Stomach (tissue), 4 donors: ENCODE measurements around the gene JTB.

Source experiments
- EP300 ChIP-seq: sonication (generic); formaldehyde crosslinking; IDR thresholded peaks from one replicate; pipeline ENCODE4 v1.6.1; 2017; ENCODE audit warnings: antibody characterized with exemption
- POLR2A ChIP-seq, 4 donors: fragments of 450-650 bp; IDR thresholded peaks; one replicate each; pipeline ENCODE4 v1.6.1; 2016; ENCODE audit warnings: antibody characterized with exemption in 4 of 4, control low read depth in 2 of 4, mild to moderate bottlenecking in 1 of 4, moderate library complexity in 1 of 4
- POLR2AphosphoS5 ChIP-seq, 3 donors: sonication (generic); formaldehyde crosslinking; IDR thresholded peaks; one replicate each; pipeline ENCODE4 v1.6.1; 2016; ENCODE audit warnings: antibody characterized with exemption in 3 of 3
- TF ChIP-seq, protein P1 (sequence below), 7 experiments: fragments of 450-650 bp in 4 of 7; fragments of 200-600 bp in 3 of 7; sonication (generic) in 3 of 7; IDR thresholded peaks; one replicate each; pipeline ENCODE4 v1.5.1; 2016 to 2019; ENCODE audit warnings: antibody characterized with exemption in 7 of 7, control low read depth in 2 of 7, mild to moderate bottlenecking in 1 of 7

GRCh38 chr1:153985941-153986761 is 8.7 kb upstream of the JTB start, which contains the start of gene RAB13:
- peak in 2 of 3 donors; percentile 64 to 74 for TF ChIP-seq POLR2AphosphoS5 (IDR thresholded peaks at IDR 0.05)
- no peak for TF ChIP-seq EP300
- TF ChIP-seq, protein P1, sequence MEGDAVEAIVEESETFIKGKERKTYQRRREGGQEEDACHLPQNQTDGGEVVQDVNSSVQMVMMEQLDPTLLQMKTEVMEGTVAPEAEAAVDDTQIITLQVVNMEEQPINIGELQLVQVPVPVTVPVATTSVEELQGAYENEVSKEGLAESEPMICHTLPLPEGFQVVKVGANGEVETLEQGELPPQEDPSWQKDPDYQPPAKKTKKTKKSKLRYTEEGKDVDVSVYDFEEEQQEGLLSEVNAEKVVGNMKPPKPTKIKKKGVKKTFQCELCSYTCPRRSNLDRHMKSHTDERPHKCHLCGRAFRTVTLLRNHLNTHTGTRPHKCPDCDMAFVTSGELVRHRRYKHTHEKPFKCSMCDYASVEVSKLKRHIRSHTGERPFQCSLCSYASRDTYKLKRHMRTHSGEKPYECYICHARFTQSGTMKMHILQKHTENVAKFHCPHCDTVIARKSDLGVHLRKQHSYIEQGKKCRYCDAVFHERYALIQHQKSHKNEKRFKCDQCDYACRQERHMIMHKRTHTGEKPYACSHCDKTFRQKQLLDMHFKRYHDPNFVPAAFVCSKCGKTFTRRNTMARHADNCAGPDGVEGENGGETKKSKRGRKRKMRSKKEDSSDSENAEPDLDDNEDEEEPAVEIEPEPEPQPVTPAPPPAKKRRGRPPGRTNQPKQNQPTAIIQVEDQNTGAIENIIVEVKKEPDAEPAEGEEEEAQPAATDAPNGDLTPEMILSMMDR (IDR thresholded peaks at IDR 0.05) = no peak
- TF ChIP-seq POLR2A (IDR thresholded peaks at IDR 0.05) = no peak
